Measurements from ENCODE around the gene SOX1.

Gene SOX1

DNA sequence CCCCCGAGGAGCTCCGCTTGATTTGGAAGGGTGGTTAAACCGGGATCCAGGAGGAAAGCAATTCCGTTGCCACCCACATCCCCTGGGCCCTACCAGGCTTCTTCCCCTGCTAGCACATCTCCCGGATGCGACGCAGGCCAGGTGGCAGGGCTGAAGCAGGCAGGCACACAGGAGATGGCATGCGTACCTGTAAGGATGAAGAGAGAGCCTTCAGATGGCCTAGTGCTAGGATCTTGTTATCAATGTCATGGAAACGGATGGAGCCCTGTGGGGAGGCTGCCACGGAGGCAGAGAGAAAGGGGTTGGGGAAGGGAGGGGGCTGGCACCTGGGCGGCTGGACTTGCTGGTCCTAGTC, 8.5 kb upstream of the SOX1 start:
- no peaks in the 10 kb centered on the region for H3K9me3 ChIP-seq (ENCODE audit: control insufficient read depth in 2 of 2, low read length in 2 of 2)
- peaks cover 52 to 79% of the 10 kb centered on the region in 2 donors for H3K27me3 ChIP-seq (ENCODE audit: control insufficient read depth in 2 of 2, insufficient read depth in 2 of 2, low read length in 2 of 2)
- no peak overlapping the region for H3K9ac ChIP-seq (ENCODE audit: low read depth in 1 of 2, low read length in 2 of 2)
- no peaks in the 10 kb centered on the region for H3K36me3 ChIP-seq (ENCODE audit: control insufficient read depth in 2 of 2, insufficient read depth in 2 of 2, low read length in 2 of 2)
- no peak overlapping the region for H3K27ac ChIP-seq (ENCODE audit: low read depth in 2 of 2, low read length in 2 of 2)
- H3K4me3 ChIP-seq (ENCODE audit: low read length in 2 of 2) = no peak overlapping the region
- H3K4me1 ChIP-seq (ENCODE audit: control insufficient read depth in 2 of 2, insufficient read depth in 2 of 2, low read length in 2 of 2) = no peaks in the 10 kb centered on the region

DNA sequence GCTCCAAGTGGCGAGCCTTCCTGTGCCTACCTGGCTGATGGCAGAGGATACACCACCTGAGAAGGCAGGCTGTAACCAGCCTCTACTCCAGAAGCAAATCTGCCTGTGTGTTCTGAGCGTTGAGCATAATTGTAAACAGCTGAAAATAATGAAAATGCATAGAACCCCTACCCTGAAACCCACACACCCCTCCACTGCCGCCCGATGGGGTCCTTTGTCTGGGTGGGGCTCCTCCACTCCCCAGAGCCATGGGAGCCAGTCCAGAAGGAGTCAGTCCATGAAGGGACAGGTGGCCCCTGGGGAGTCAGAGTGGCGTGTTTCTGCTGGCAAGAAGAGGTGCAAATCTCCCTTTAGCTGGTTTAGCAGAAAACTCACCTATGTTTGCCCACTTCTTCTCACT, 8.0 kb upstream of the SOX1 start:
- Histone ChIP-seq H3K9ac (ENCODE audit: low read depth in 1 of 2, low read length in 2 of 2) (no peak overlapping the region), H3K36me3 (ENCODE audit: control insufficient read depth in 2 of 2, insufficient read depth in 2 of 2, low read length in 2 of 2) (no peaks in the 10 kb centered on the region), H3K4me3 (ENCODE audit: low read length in 2 of 2) (no peak overlapping the region), H3K27ac (ENCODE audit: low read depth in 2 of 2, low read length in 2 of 2) (no peak overlapping the region), H3K27me3 (ENCODE audit: control insufficient read depth in 2 of 2, insufficient read depth in 2 of 2, low read length in 2 of 2) (peaks cover 52 to 76% of the 10 kb centered on the region in 2 donors), H3K4me1 (ENCODE audit: control insufficient read depth in 2 of 2, insufficient read depth in 2 of 2, low read length in 2 of 2) (no peaks in the 10 kb centered on the region), H3K9me3 (ENCODE audit: control insufficient read depth in 2 of 2, low read length in 2 of 2) (no peaks in the 10 kb centered on the region)

DNA sequence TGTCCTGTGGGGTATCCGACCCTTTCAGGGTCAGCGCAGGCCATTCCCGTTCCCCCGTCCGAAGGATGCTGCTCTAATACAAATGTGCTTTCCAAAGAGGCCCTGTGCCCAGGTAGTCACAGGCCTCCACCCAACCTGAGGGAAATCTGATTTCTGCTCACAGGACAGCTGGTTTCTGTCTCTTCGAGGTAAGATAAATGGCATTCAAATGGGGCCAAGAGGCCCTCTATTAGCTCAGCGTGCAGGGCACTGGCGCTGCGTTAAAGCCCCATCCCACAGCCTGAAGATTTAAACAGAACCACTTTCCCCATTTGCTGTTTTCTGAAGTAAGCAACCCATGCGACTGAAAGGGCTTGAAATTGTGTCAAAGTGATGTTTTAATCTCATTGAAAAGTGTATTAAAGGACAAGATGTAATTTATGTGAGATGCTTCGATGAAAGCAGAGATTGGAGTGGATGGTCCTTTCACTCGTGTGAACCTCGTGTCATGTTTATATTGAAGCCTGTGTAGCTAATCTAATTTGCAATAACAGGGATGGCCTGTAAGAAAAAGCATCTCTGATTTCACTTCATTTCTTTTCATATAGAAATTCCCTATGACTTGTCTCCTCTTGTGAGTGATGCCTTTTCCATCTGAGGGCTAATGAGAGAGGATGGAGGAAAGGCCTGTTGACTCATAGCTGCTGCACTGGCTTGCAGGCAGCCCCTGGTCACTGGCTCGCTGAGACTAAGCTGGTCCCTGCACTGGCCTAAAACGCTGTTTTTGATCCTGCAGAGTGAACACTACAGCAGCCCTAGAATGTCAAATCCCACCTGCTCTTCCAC, 7.3 kb upstream of the SOX1 start:
- Histone ChIP-seq H3K27me3 (ENCODE audit: control insufficient read depth in 2 of 2, insufficient read depth in 2 of 2, low read length in 2 of 2) (peaks cover 52 to 77% of the 10 kb centered on the region in 2 donors), H3K4me1 (ENCODE audit: control insufficient read depth in 2 of 2, insufficient read depth in 2 of 2, low read length in 2 of 2) (no peaks in the 10 kb centered on the region), H3K36me3 (ENCODE audit: control insufficient read depth in 2 of 2, insufficient read depth in 2 of 2, low read length in 2 of 2) (no peaks in the 10 kb centered on the region), H3K9ac (ENCODE audit: low read depth in 1 of 2, low read length in 2 of 2) (no peak overlapping the region), H3K9me3 (ENCODE audit: control insufficient read depth in 2 of 2, low read length in 2 of 2) (no peaks in the 10 kb centered on the region), H3K4me3 (ENCODE audit: low read length in 2 of 2) (no peak overlapping the region), H3K27ac (ENCODE audit: low read depth in 2 of 2, low read length in 2 of 2) (no peak overlapping the region)

DNA sequence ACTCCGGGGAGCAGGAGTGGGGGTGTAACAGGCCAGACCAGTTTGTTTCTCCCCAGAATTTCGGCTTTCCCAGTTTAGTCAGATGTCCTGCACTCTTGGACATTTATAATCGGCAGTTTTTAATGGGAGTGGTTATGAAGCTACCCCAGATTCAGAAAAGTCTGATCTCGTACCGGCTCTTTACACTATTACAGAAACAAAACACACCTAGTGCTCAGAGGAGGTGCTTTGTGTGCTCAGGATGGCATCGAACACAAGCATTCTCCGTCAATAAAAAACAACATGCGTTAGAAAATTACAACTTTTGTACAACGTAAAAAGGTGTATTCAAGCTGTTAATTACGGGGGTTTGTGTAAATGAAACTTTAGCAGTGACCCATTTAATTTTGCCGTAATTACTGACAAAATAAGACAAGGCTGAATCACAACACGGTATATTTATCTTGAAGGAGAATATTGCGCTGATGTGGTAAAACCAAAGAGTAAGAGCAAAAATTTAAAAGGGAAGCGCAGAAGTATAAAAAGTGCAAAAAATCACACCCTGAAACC, 6.6 kb upstream of the SOX1 start:
- H3K9me3 ChIP-seq (ENCODE audit: control insufficient read depth in 2 of 2, low read length in 2 of 2) = no peaks in the 10 kb centered on the region
- H3K27me3 ChIP-seq (ENCODE audit: control insufficient read depth in 2 of 2, insufficient read depth in 2 of 2, low read length in 2 of 2) = peaks cover 48 to 80% of the 10 kb centered on the region in 2 donors
- no peak overlapping the region for H3K27ac ChIP-seq (ENCODE audit: low read depth in 2 of 2, low read length in 2 of 2)
- no peaks in the 10 kb centered on the region for H3K4me1 ChIP-seq (ENCODE audit: control insufficient read depth in 2 of 2, insufficient read depth in 2 of 2, low read length in 2 of 2)
- H3K36me3 ChIP-seq (ENCODE audit: control insufficient read depth in 2 of 2, insufficient read depth in 2 of 2, low read length in 2 of 2) = no peaks in the 10 kb centered on the region
- H3K4me3 ChIP-seq (ENCODE audit: low read length in 2 of 2) = no peak overlapping the region
- no peak overlapping the region for H3K9ac ChIP-seq (ENCODE audit: low read depth in 1 of 2, low read length in 2 of 2)

DNA sequence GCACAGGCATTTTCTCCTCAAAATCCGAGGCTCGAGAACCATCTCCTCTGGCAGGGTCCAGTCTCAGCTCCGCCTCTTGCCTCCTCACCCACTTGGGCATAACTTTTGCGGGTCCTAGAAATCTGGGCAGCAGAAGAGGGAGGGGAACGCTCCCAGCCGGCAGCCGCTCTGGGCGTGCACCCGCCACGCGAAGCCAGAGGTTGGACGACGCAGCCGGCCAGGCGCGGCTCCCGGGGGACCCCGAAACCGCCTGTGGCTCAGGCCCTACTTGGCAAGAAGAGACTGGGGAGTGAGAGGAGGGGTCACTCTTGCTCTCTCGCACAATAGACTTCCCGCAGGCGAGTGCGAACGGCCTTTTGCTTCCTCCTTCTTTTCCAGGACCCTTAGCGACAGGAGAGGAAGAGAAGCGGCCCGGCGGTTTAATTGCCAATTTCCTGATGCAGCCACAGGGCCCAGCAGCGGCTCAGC, 6.0 kb upstream of the SOX1 start:
- Histone ChIP-seq H3K4me1 (ENCODE audit: control insufficient read depth in 2 of 2, insufficient read depth in 2 of 2, low read length in 2 of 2) (no peaks in the 10 kb centered on the region), H3K9ac (ENCODE audit: low read depth in 1 of 2, low read length in 2 of 2) (no peak overlapping the region), H3K27ac (ENCODE audit: low read depth in 2 of 2, low read length in 2 of 2) (no peak overlapping the region), H3K4me3 (ENCODE audit: low read length in 2 of 2) (no peak overlapping the region), H3K9me3 (ENCODE audit: control insufficient read depth in 2 of 2, low read length in 2 of 2) (no peaks in the 10 kb centered on the region), H3K27me3 (ENCODE audit: control insufficient read depth in 2 of 2, insufficient read depth in 2 of 2, low read length in 2 of 2) (peaks cover 53 to 80% of the 10 kb centered on the region in 2 donors), H3K36me3 (ENCODE audit: control insufficient read depth in 2 of 2, insufficient read depth in 2 of 2, low read length in 2 of 2) (no peaks in the 10 kb centered on the region)

DNA sequence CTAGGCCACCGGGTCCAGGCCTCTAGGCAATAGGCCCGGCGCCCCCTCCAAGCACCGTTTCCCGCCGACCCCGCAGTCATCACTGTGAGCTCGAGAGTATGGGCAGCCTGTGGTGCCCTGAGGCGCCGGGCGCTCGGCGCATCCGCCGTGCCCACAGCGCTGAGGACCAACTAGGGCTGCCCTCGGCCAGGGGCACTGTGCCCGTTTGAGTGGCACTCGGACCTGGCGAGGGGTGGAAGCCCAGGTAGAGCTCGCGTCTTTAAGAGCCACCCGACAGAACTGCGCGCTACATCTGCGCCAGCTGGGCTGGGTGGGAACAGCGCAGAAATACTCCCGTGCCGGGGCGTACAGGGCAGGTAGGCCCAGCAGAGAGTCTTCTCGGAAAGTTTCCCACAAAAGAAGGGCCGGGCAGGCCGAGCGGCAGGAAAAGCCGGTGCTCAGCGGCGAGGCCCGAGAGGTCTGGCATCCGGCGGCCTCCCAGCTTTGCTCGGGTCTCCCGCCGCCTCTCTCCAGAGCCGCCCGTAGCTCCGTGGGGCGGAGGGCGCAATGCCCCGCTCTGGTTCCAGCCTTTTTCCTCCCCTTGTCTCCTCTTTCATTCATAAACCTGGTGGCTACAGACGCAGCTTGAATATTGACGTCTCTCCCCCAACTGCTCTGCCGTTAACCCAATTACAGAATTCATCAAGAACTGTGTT, 5.4 kb upstream of the SOX1 start:
- H3K4me3 ChIP-seq (ENCODE audit: low read length in 2 of 2) = no peak overlapping the region
- no peaks in the 10 kb centered on the region for H3K36me3 ChIP-seq (ENCODE audit: control insufficient read depth in 2 of 2, insufficient read depth in 2 of 2, low read length in 2 of 2)
- peaks cover 56 to 77% of the 10 kb centered on the region in 2 donors for H3K27me3 ChIP-seq (ENCODE audit: control insufficient read depth in 2 of 2, insufficient read depth in 2 of 2, low read length in 2 of 2)
- H3K9me3 ChIP-seq (ENCODE audit: control insufficient read depth in 2 of 2, low read length in 2 of 2) = no peaks in the 10 kb centered on the region
- H3K9ac ChIP-seq (ENCODE audit: low read depth in 1 of 2, low read length in 2 of 2) = no peak overlapping the region
- no peaks in the 10 kb centered on the region for H3K4me1 ChIP-seq (ENCODE audit: control insufficient read depth in 2 of 2, insufficient read depth in 2 of 2, low read length in 2 of 2)
- H3K27ac ChIP-seq (ENCODE audit: low read depth in 2 of 2, low read length in 2 of 2) = no peak overlapping the region

DNA sequence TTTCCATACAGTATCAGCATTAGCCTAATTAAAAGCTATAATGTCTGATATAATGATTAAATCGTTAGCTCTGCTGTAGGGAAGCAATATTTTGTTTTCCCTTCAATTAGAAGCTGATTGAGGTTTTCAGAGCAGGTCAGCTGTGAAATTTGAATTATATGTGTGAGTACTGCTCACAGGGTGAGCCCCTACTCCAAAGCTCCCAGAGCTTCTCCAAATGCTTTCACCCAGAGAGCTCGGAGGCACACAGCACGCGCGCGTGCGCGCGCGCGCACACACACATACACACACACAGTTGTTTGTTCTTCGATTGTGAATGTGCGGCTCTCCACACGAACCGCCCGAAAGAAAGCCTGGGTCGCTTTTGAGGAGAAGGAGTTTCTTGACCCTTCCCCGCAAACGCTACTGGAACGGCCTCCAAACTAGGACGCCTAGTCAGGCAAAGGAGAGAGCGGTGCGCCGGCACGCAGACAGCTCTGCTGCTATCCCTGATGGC, 4.8 kb upstream of the SOX1 start:
- Histone ChIP-seq H3K9ac (ENCODE audit: low read depth in 1 of 2, low read length in 2 of 2) (no peak overlapping the region), H3K36me3 (ENCODE audit: control insufficient read depth in 2 of 2, insufficient read depth in 2 of 2, low read length in 2 of 2) (no peaks in the 10 kb centered on the region), H3K27me3 (ENCODE audit: control insufficient read depth in 2 of 2, insufficient read depth in 2 of 2, low read length in 2 of 2) (peaks cover 56 to 71% of the 10 kb centered on the region in 2 donors), H3K9me3 (ENCODE audit: control insufficient read depth in 2 of 2, low read length in 2 of 2) (no peaks in the 10 kb centered on the region), H3K4me1 (ENCODE audit: control insufficient read depth in 2 of 2, insufficient read depth in 2 of 2, low read length in 2 of 2) (no peaks in the 10 kb centered on the region), H3K4me3 (ENCODE audit: low read length in 2 of 2) (no peak overlapping the region), H3K27ac (ENCODE audit: low read depth in 2 of 2, low read length in 2 of 2) (no peak overlapping the region)

DNA sequence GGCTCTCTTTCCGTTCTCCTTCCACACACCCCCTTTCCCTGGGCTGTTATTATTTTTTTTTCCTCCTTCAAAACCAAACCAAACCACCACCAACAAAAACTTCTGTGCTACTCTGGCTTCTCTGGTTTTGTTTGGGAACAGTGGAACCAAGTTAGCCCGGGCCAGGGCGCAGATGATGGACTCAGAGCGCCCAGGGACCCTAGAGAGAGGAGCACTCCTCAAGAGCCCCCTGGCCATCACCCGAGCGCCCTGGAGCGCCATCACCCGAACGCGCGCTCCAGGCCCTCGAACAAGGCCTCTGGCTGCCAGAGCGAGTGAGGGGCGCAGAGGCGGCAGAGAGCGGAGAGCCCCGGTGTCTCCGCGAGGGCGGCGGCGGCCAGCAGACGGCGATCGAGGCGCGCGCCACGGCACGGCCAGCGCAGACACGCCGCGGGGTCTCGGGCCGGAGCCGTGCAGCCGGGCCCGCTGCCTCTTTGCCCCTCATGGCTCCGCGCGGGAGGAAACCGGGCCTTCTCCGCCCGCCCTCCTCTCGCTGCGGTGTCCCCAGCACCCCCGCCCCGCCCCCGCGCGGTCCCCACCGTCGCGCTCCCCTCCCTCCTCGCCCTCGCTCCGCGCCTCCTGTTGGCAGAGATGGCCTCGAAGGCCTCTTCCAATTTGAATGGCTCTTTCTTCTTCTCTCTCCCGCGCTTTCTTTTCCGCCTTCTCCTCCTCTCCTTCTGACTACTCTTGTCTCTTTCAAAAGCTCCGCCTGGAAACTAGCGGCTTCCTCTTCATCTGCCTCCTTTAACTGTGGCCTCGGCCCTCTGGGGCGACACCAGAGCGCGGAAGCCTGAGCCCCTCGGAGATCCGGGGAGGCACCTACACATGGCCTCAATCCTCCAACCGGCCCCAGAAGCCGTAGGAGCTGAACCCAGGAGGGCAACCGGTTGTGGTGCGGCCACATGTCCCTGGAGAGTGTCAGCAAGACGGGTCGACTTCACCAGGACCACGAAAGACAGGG, 4.1 kb upstream of the SOX1 start:
- Histone ChIP-seq H3K4me3 (ENCODE audit: low read length in 2 of 2) (no peak overlapping the region), H3K9ac (ENCODE audit: low read depth in 1 of 2, low read length in 2 of 2) (no peak overlapping the region), H3K36me3 (ENCODE audit: control insufficient read depth in 2 of 2, insufficient read depth in 2 of 2, low read length in 2 of 2) (no peaks in the 10 kb centered on the region), H3K27ac (ENCODE audit: low read depth in 2 of 2, low read length in 2 of 2) (no peak overlapping the region), H3K9me3 (ENCODE audit: control insufficient read depth in 2 of 2, low read length in 2 of 2) (no peaks in the 10 kb centered on the region), H3K4me1 (ENCODE audit: control insufficient read depth in 2 of 2, insufficient read depth in 2 of 2, low read length in 2 of 2) (no peaks in the 10 kb centered on the region), H3K27me3 (ENCODE audit: control insufficient read depth in 2 of 2, insufficient read depth in 2 of 2, low read length in 2 of 2) (peaks cover 56 to 66% of the 10 kb centered on the region in 2 donors)

DNA sequence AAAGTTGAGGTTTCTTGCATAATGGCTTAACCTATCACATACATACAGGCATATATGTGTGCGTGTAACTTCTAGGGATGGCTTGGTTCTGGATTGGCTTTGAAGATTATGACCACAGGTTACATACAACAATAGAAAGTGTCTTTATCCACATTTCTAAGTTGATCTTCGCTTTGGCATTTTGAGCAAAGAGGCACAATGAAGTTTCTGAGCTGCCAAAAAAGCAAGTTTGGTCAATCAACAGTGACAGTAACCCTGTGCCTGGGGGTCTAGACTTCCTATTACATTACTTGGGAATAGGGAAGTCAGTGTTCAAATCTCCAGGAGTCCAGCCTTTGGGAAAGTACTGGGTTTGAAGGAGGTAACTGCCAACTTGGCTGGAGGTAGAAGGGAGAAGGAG, 3.1 kb upstream of the SOX1 start:
- no peak overlapping the region for H3K27ac ChIP-seq (ENCODE audit: low read depth in 2 of 2, low read length in 2 of 2)
- H3K9ac ChIP-seq (ENCODE audit: low read depth in 1 of 2, low read length in 2 of 2) = no peak overlapping the region
- H3K36me3 ChIP-seq (ENCODE audit: control insufficient read depth in 2 of 2, insufficient read depth in 2 of 2, low read length in 2 of 2) = no peaks in the 10 kb centered on the region
- H3K4me3 ChIP-seq (ENCODE audit: low read length in 2 of 2) = no peak overlapping the region
- no peaks in the 10 kb centered on the region for H3K4me1 ChIP-seq (ENCODE audit: control insufficient read depth in 2 of 2, insufficient read depth in 2 of 2, low read length in 2 of 2)
- H3K27me3 ChIP-seq (ENCODE audit: control insufficient read depth in 2 of 2, insufficient read depth in 2 of 2, low read length in 2 of 2) = peaks cover 49 to 56% of the 10 kb centered on the region in 2 donors
- H3K9me3 ChIP-seq (ENCODE audit: control insufficient read depth in 2 of 2, low read length in 2 of 2) = no peaks in the 10 kb centered on the region

Data from mucosa of rectum (tissue), 2 donors.